Heart right ventricle (tissue), 16 donors: ENCODE results near the gene CTBP1. TPM values are rescaled to one million over a fixed set of nuclear protein-coding genes. Genes with fewer than 3 reads are reported as not detected.

Experiments
- ATAC-seq, 8 donors: fragments of 200-7000 bp; cut with Tn5 transposase; one replicate each; pipeline ENCODE4 v1.9.1; 2020; ENCODE audit warnings: mild to moderate bottlenecking in 8 of 8, moderate library complexity in 8 of 8, moderate number of reproducible peaks in 1 of 8
- DNase-seq, 2 donors: peaks; one replicate each; pipeline ENCODE4 v3.0.0-alpha.2; 2020
- H3K27ac ChIP-seq, 10 donors: fragments of 200-600 bp; sonication (generic) in 2 of 10; one replicate each; pipeline versions ENCODE4 v1.5.0 to v1.8.0; 2020 to 2022; ENCODE audit warnings: mild to moderate bottlenecking in 3 of 10
- H3K27me3 ChIP-seq, 7 donors: fragments of 200-600 bp; one replicate each; pipeline ENCODE4 v1.8.0; 2021 to 2022; ENCODE audit warnings: mild to moderate bottlenecking in 2 of 7
- H3K36me3 ChIP-seq, 9 donors: fragments of 200-600 bp; sonication (generic) in 1 of 9; one replicate each; pipeline versions ENCODE4 v1.5.0 to v1.8.0; 2020 to 2022; ENCODE audit warnings: mild to moderate bottlenecking in 2 of 9
- H3K4me1 ChIP-seq, 9 donors: fragments of 200-600 bp; sonication (generic) in 1 of 9; one replicate each; pipeline versions ENCODE4 v1.5.0 to v1.8.0; 2020 to 2022; ENCODE audit warnings: mild to moderate bottlenecking in 4 of 9
- H3K4me3 ChIP-seq, 10 donors: fragments of 200-600 bp; sonication (generic) in 2 of 10; one replicate each; pipeline versions ENCODE4 v1.5.0 to v1.8.0; 2020 to 2022; ENCODE audit warnings: mild to moderate bottlenecking in 7 of 10, moderate library complexity in 2 of 10
- H3K9me3 ChIP-seq, 11 donors: fragments of 200-600 bp in 10 of 11; sonication (generic) in 2 of 11; one replicate each; pipeline versions ENCODE4 v1.5.0 to v1.8.0; 2013 to 2022; ENCODE audit warnings: mild to moderate bottlenecking in 2 of 11, control low read depth in 1 of 11, moderate library complexity in 1 of 11
- CTCF ChIP-seq, 9 donors: fragments of 200-600 bp; sonication (generic) in 2 of 9; IDR thresholded peaks; one replicate each; pipeline versions ENCODE4 v1.5.0 to v1.8.0; 2021 to 2022; ENCODE audit warnings: antibody characterized with exemption in 9 of 9, mild to moderate bottlenecking in 5 of 9, moderate library complexity in 1 of 9
- WGBS, 2 donors: extraction: QIAGEN DNeasy Blood & Tissue Kit; methylation state at CpG; one replicate each; pipeline ENCODE4 v1.1.7; 2013; ENCODE audit warnings: inconsistent platforms in 1 of 2; 5-methylcytosine and 5-hydroxymethylcytosine counted together
- intact Hi-C, 10 donors: fragments of 100-400 bp; cut with DNase I; formaldehyde crosslinking; loops; one replicate each; pipeline versions ENCODE4 v1.11.1 to v1.14.2; 2022
- polyA plus RNA-seq, 2 donors: library from polyadenylated mRNA; stranded (reverse); fragments of 200-250 nt; gene quantifications; one replicate each; pipeline ENCODE4 v1.2.3, GENCODE V29; 2013
- total RNA-seq, 10 donors: library from RNA; stranded (reverse); fragmentation: NEBNext Ultra II Directional in 3 of 10; extraction: Animal tissue kit (Norgen Biotek cat#: 25700) in 3 of 10; gene quantifications; one replicate each; pipeline versions ENCODE4 v1.2.1 to v1.2.4, GENCODE V29; 2021 to 2023
- donor health status: Arrhythmogenic right ventricular cardiomyopathy.
- donor health status: ischemic (EF 13 %, LVEDD 7.1; RV severe dilation, severe dysfunction).
- donor health status: healthy with polysubstance abuse.
- donor health status: DM: no; HTN: yes; CAD: no.
- donor health status: DM: no; HTN: no; CAD: no.
- donor health status: ischemic (EF 25% LVEDD 6.9; RV normal size, moderate dysfunction).
- donor health status: ischemic (EF 25% LVEDD 5.7; RV mildly dilated, moderate dysfunction).
- donor health status: healthy.
- donor health status: DM: yes; HTN: yes; CAD: no.
- donor health status: Ischemic cardiomyopathy.
- donor health status: ischemic (EF 35%, LVEDD 5.7; RV mildly dilated, moderate dysfunction).
- donor health status: nonischemic (EF 11% LVEDD 7.7; RV severe dilation, severe dysfunction).
- donor health status: DM: yes; HTN: yes; CAD: no.
- donor health status: PGD.
- donor health status: ischemic (EF 29% LVEDD 5.4; RV normal size, mild dysfunction).
- donor health status: nonischemic (EF 23%, LVEDD 6.1; RV moderate dilation, normal function).

Gene CTBP1
- total and polyA plus RNA-seq, 12 donors: 98.6 to 132 (median 121) TPM

- no peak for TF ChIP-seq CTCF (IDR thresholded peaks at IDR 0.05)
- H3K9me3 ChIP-seq: no peaks in the 10 kb centered on the region
- H3K27ac ChIP-seq: no peak overlapping the region
- WGBS, 2 donors: 86 to 90% methylated on average over 13 of the region's 13 CpGs
- peaks cover 0 to 24% (median 9%) of the 10 kb centered on the region in 9 donors for H3K4me1 ChIP-seq
- intact Hi-C loops: loop anchor here in 9 of 10 donors (5.0 to 10.0 kb wide), 6 partner anchors 42 to 180 kb away; partner anchors contain the start of genes CTBP1 (in 6 of the 9) and UVSSA (in 6 of the 9)
- DNase-seq (no peak), ATAC-seq (no peak)
- no peak overlapping the region for H3K4me3 ChIP-seq
- peaks cover 0 to 12% (median 0%) of the 10 kb centered on the region in 9 donors for H3K36me3 ChIP-seq
- peaks cover 0 to 16% (median 6%) of the 10 kb centered on the region in 7 donors for H3K27me3 ChIP-seq
These were observed 83.9 kb downstream of the CTBP1 start for GRCh38 chr4:1164956-1165545.

- H3K4me1 ChIP-seq: peaks cover 0 to 24% (median 9%) of the 10 kb centered on the region in 9 donors
- H3K4me3 ChIP-seq: no peak overlapping the region
- peaks cover 0 to 6% (median 0%) of the 10 kb centered on the region in 9 donors for H3K36me3 ChIP-seq
- WGBS, 2 donors: 92 to 94% methylated on average over 5 of the region's 5 CpGs
- ATAC-seq (no peak), DNase-seq (no peak)
- H3K9me3 ChIP-seq: no peaks in the 10 kb centered on the region
- no peak for TF ChIP-seq CTCF (IDR thresholded peaks at IDR 0.05)
- H3K27me3 ChIP-seq: peaks cover 0 to 10% (median 0%) of the 10 kb centered on the region in 7 donors
- intact Hi-C loops: loop anchor here in 6 of 10 donors (10.0 kb wide), 1 partner anchor 180 kb away; the partner anchor contains the start of gene UVSSA (in 6 of the 6)
- H3K27ac ChIP-seq: no peak overlapping the region
These were observed 84.5 kb downstream of the CTBP1 start for GRCh38 chr4:1164444-1164843.

GRCh38 chr4:1164040-1164439 is 84.9 kb downstream of the CTBP1 start:
- Histone ChIP-seq H3K9me3 (peaks cover 0 to 2% (median 0%) of the 10 kb centered on the region in 11 donors), H3K36me3 (peaks cover 0 to 2% (median 0%) of the 10 kb centered on the region in 9 donors), H3K4me3 (no peak overlapping the region), H3K27me3 (peaks cover 0 to 6% (median 0%) of the 10 kb centered on the region in 7 donors), H3K27ac (peak overlapping the region in 1 of 10 donors; percentile 17), H3K4me1 (peaks cover 0 to 24% (median 9%) of the 10 kb centered on the region in 9 donors)
- 88 to 91% methylated on average over 4 of the region's 4 CpGs for WGBS, 2 donors
- no peak for TF ChIP-seq CTCF (IDR thresholded peaks at IDR 0.05)
- ATAC-seq: no peak
- DNase-seq: no peak
- intact Hi-C loops: loop anchor here in 6 of 10 donors (10.0 kb wide), 1 partner anchor 181 kb away; the partner anchor contains the start of gene UVSSA (in 6 of the 6)

Other genes with a start within 250 kb of the CTBP1 start
- 10 to 100 TPM; 22.0 to 36.6 (median 28.1) TPM for gene FGFRL1, start 237.5 kb downstream of the CTBP1 start, total RNA-seq
- 10 to 100 TPM; 17.1 to 24.3 TPM for gene FGFRL1, start 237.5 kb downstream of the CTBP1 start, polyA plus RNA-seq
- 1 to 10 TPM in 1 of 10 donors, under 1 TPM in 5, not detected in 4; 0.21 to 2.1 (median 0.31) TPM for gene RNF212, start 135.6 kb downstream of the CTBP1 start, total RNA-seq
- under 1 TPM; 0.29 to 0.87 TPM for gene RNF212, start 135.6 kb downstream of the CTBP1 start, polyA plus RNA-seq
- 10 to 100 TPM in 7 of 10 donors, 1 to 10 TPM in 3; 5.3 to 25.5 (median 11.6) TPM for gene SPON2, start 76.5 kb downstream of the CTBP1 start, total RNA-seq
- gene SPON2, start 76.5 kb downstream of the CTBP1 start, polyA plus RNA-seq: 10 to 100 TPM; 14.5 to 40.5 TPM
- 10 to 100 TPM; 39.1 to 72.8 (median 50.3) TPM for gene MAEA, start 40.8 kb upstream of the CTBP1 start, total RNA-seq
- gene MAEA, start 40.8 kb upstream of the CTBP1 start, polyA plus RNA-seq: 10 to 100 TPM; 43.2 to 55.7 TPM
- 1 to 10 TPM; 5.2 to 8.3 (median 6.6) TPM for gene UVSSA, start 98.1 kb upstream of the CTBP1 start, total RNA-seq
- gene UVSSA, start 98.1 kb upstream of the CTBP1 start, polyA plus RNA-seq: 10 to 100 TPM in 1 of 2 donors, 1 to 10 TPM in 1; 2.4 to 11.9 TPM
- not detected for gene NKX1-1, start 157.3 kb upstream of the CTBP1 start, total RNA-seq
- not detected for gene NKX1-1, start 157.3 kb upstream of the CTBP1 start, polyA plus RNA-seq